Measurements from ENCODE around the gene CCDC97. TPM values are rescaled to one million over a fixed set of nuclear protein-coding genes. Genes with fewer than 3 reads are reported as not detected.

Gene CCDC97
- total RNA-seq, 1 experiment from 2014 or later: 18.3 TPM

DNA sequence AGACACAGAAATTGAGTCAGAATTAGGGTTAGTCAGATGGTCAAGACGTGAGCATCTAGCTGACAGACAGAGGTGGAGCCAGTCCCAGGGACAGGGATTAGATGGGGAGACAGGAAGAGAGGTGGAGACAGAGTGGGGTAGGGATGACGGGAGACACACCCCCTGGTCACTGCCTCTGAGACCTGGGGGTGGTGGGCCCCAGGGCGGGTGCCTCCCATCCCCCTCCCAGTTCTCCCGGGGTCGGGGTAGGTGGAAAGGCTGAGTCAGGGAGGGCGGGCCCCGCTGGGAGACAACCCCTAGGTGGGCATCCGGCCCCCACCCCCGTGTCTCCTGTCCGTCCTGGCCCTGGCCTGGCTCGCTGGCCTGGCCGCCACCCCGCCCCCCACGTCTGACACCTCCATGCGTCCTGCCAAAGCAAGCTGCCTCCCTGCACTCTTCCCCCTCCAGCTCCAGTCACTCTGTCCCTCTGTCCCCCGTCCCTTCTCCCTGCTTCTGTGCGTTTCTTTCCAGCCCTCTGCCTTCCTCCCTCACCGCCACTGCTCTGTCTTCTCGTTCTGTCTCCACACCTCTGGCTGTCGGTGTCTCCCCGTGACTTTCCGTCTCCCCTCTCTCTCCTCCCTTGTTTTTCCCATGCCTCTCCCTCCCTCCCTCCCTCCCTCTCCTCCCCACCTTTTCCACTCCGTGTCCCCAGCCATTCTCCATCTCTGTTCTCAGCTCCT is 15.1 kb downstream of the CCDC97 start:
- Histone ChIP-seq H3K27ac (ENCODE audit: low read length) (peak overlapping the region; percentile 97), H3K4me2 (ENCODE audit: low read length) (peak overlapping the region; percentile 64), H2AFZ (ENCODE audit: low read length) (no peak overlapping the region), H3K36me3 (ENCODE audit: low read depth, low read length) (no peaks in the 10 kb centered on the region), H3K9me3 (ENCODE audit: low read length) (no peaks in the 10 kb centered on the region), H3K79me2 (ENCODE audit: low read length) (peaks cover 6% of the 10 kb centered on the region), H3K9ac (ENCODE audit: low read length) (peak overlapping the region; percentile 79), H3K4me3 (ENCODE audit: low read length) (no peak overlapping the region), H3K4me1 (ENCODE audit: insufficient read depth, low read length) (peaks cover 73% of the 10 kb centered on the region), H3K9me2 (replicated peaks; ENCODE audit: low read length) (no peaks in the 10 kb centered on the region), H3F3A (ENCODE audit: low read length, unreplicated experiment) (peaks cover 7% of the 10 kb centered on the region), H3K27me3 (ENCODE audit: low read length) (no peaks in the 10 kb centered on the region), H4K20me1 (ENCODE audit: low read length) (no peaks in the 10 kb centered on the region)
- TF ChIP-seq EZH2phosphoT487 (IDR thresholded peaks at IDR 0.05; ENCODE audit: borderline replicate concordance, low read length): no peak
- TF ChIP-seq, protein P1, sequence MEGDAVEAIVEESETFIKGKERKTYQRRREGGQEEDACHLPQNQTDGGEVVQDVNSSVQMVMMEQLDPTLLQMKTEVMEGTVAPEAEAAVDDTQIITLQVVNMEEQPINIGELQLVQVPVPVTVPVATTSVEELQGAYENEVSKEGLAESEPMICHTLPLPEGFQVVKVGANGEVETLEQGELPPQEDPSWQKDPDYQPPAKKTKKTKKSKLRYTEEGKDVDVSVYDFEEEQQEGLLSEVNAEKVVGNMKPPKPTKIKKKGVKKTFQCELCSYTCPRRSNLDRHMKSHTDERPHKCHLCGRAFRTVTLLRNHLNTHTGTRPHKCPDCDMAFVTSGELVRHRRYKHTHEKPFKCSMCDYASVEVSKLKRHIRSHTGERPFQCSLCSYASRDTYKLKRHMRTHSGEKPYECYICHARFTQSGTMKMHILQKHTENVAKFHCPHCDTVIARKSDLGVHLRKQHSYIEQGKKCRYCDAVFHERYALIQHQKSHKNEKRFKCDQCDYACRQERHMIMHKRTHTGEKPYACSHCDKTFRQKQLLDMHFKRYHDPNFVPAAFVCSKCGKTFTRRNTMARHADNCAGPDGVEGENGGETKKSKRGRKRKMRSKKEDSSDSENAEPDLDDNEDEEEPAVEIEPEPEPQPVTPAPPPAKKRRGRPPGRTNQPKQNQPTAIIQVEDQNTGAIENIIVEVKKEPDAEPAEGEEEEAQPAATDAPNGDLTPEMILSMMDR (conservative IDR thresholded peaks at IDR 0.05; ENCODE audit: low read depth, low read length): no peak
- TF ChIP-seq EZH2 (IDR thresholded peaks at IDR 0.05; ENCODE audit: low read length, unreplicated experiment): no peak
- ChIA-PET POLR2A (ENCODE audit: unreplicated experiment) (interaction anchor here (0.6 to 0.7 kb wide), 2 partner anchors 334 to 892 kb away, joined by 9 to 17 read pairs; partner anchors contain the start of gene CYP2B6), CTCF (interaction anchor here (0.6 kb wide), 2 partner anchors 30 to 74 kb away, joined by 7 to 14 read pairs; no protein-coding TSS in a partner anchor)
- intact Hi-C loops (cut with micrococcal nuclease): no loop called here
- DNase-seq: peak; percentile 55
- BruUV-seq (replicated peaks): no TSS peak
- ATAC-seq: peak; percentile 31

DNA sequence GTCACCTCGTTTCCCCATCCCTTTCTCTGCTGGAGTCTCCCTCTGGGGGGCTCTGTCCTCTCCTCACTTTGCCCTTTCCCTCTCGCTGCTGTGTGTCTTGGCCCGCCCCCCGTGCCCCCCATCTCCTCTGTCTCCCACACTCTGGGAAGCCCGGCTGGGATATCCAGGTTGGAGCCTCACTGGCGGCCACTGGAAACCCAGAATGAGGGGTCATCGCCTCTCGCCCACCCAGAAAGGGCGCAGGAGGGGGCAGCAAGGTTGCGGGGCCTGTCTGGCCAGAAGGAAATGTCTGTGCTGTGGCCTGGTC is 15.6 kb downstream of the CCDC97 start:
- peaks cover 7% of the 10 kb centered on the region for H3F3A ChIP-seq (ENCODE audit: low read length, unreplicated experiment)
- H3K27me3 ChIP-seq (ENCODE audit: low read length): no peaks in the 10 kb centered on the region
- H3K4me2 ChIP-seq (ENCODE audit: low read length): peak overlapping the region; percentile 64
- intact Hi-C loops (cut with micrococcal nuclease): no loop called here
- H3K9me3 ChIP-seq (ENCODE audit: low read length): no peaks in the 10 kb centered on the region
- peaks cover 6% of the 10 kb centered on the region for H3K79me2 ChIP-seq (ENCODE audit: low read length)
- peak overlapping the region; percentile 70 for H3K9ac ChIP-seq (ENCODE audit: low read length)
- TF ChIP-seq EZH2phosphoT487 (IDR thresholded peaks at IDR 0.05; ENCODE audit: borderline replicate concordance, low read length): no peak
- no peak for TF ChIP-seq EZH2 (IDR thresholded peaks at IDR 0.05; ENCODE audit: low read length, unreplicated experiment)
- TF ChIP-seq, protein P1 (conservative IDR thresholded peaks at IDR 0.05; ENCODE audit: low read depth, low read length): no peak
- no peaks in the 10 kb centered on the region for H3K36me3 ChIP-seq (ENCODE audit: low read depth, low read length)
- peaks cover 73% of the 10 kb centered on the region for H3K4me1 ChIP-seq (ENCODE audit: insufficient read depth, low read length)
- no TSS peak for BruUV-seq (replicated peaks)
- peak overlapping the region; percentile 34; the same call in 1 of the 2 replicates for H3K4me3 ChIP-seq (ENCODE audit: low read length)
- peak overlapping the region; percentile 97 for H3K27ac ChIP-seq (ENCODE audit: low read length)
- ChIA-PET POLR2A (ENCODE audit: unreplicated experiment) (interaction anchor here (0.6 to 0.7 kb wide), 2 partner anchors 335 to 891 kb away, joined by 9 to 17 read pairs; partner anchors contain the start of gene CYP2B6), CTCF (interaction anchor here (0.6 kb wide), 2 partner anchors 30 to 73 kb away, joined by 7 to 14 read pairs; no protein-coding TSS in a partner anchor)
- no peaks in the 10 kb centered on the region for H3K9me2 ChIP-seq (replicated peaks; ENCODE audit: low read length)
- ATAC-seq (no peak), DNase-seq (no peak)
- no peak overlapping the region for H2AFZ ChIP-seq (ENCODE audit: low read length)
- H4K20me1 ChIP-seq (ENCODE audit: low read length): no peaks in the 10 kb centered on the region

Measured in PC-3 (cell line).